ENCODE measurements around the gene KRABD2.

Gene KRABD2

GRCh38 chr17:8408371-8408770 is 31.9 kb upstream of the KRABD2 start:
- Histone ChIP-seq H3K9ac (ENCODE audit: control insufficient read depth, insufficient read depth, low read length) (no peak overlapping the region), H3K9me3 (replicated peaks; ENCODE audit: control insufficient read depth, insufficient read depth, low read length) (no peaks in the 10 kb centered on the region), H3K36me3 (ENCODE audit: control insufficient read depth in 2 of 2, insufficient read depth in 2 of 2, low read length in 1 of 2) (no peaks in the 10 kb centered on the region), H3K79me2 (ENCODE audit: control insufficient read depth, insufficient read depth, low read length) (no peaks in the 10 kb centered on the region), H3K4me2 (ENCODE audit: control insufficient read depth, insufficient read depth) (no peak overlapping the region), H3K27ac (ENCODE audit: control insufficient read depth, insufficient read depth) (no peak overlapping the region), H2AFZ (ENCODE audit: control insufficient read depth, low read depth, low read length) (no peak overlapping the region), H3K4me1 (ENCODE audit: control insufficient read depth, insufficient read depth, low read length) (no peaks in the 10 kb centered on the region), H4K20me1 (ENCODE audit: control insufficient read depth, insufficient read depth) (no peaks in the 10 kb centered on the region), H3K4me3 (no peak overlapping the region), H3K27me3 (replicated peaks in 1 of 2; ENCODE audit: control insufficient read depth in 2 of 2, insufficient read depth in 2 of 2, low read length in 1 of 2) (peaks cover 0 to 3% of the 10 kb centered on the region in 2 experiments; a peak in 2 of 4 replicates)
- ATAC-seq, result no peak
- ChIA-PET CTCF (interaction anchor here (1.1 to 1.3 kb wide), 2 partner anchors 11 to 589 kb away, joined by 3 read pairs; no protein-coding TSS in a partner anchor), POLR2A (no interaction called here), SMC1A (ENCODE audit: uncharacterized antibody, unreplicated experiment) (no interaction called here), RAD21 (ENCODE audit: unreplicated experiment) (no interaction called here)
- no TSS peak for BruUV-seq (replicated peaks)
- TF ChIP-seq KAT2A (conservative IDR thresholded peaks at IDR 0.05; ENCODE audit: control insufficient read depth, low read depth, low read length) (no peak), SRF (IDR thresholded peaks at IDR 0.05; ENCODE audit: low read depth in 2 of 2, low read length in 2 of 2) (no peak), YY1 (IDR thresholded peaks at IDR 0.05; ENCODE audit: low read depth, low read length) (no peak), CREB1 (IDR thresholded peaks at IDR 0.05; ENCODE audit: low read depth) (no peak), ATF7 (IDR thresholded peaks at IDR 0.05; ENCODE audit: low read depth) (no peak), ZNF384 (IDR thresholded peaks at IDR 0.05; ENCODE audit: borderline replicate concordance, low read depth, low read length) (no peak), SUZ12 (IDR thresholded peaks at IDR 0.05; ENCODE audit: unreplicated experiment) (no peak), HCFC1 (IDR thresholded peaks at IDR 0.05; ENCODE audit: low read length) (no peak), RFX5 (IDR thresholded peaks at IDR 0.05; ENCODE audit: low read depth, low read length) (no peak), ZBTB40 (IDR thresholded peaks at IDR 0.05; ENCODE audit: borderline replicate concordance) (no peak), CHD2 (IDR thresholded peaks at IDR 0.05; ENCODE audit: borderline replicate concordance, low read depth, low read length) (no peak), DPF2 (IDR thresholded peaks at IDR 0.05) (no peak), BCL3 (IDR thresholded peaks at IDR 0.05; ENCODE audit: borderline replicate concordance, insufficient read depth, low read depth, low read length, poor library complexity, severe bottlenecking) (no peak), BCL11A (IDR thresholded peaks at IDR 0.05; ENCODE audit: low read depth, low read length) (no peak), NR2F1 (conservative IDR thresholded peaks at IDR 0.05) (no peak), RAD21 (IDR thresholded peaks at IDR 0.05; ENCODE audit: insufficient read depth, low read depth, low read length) (no peak), ZBTB4 (CRISPR knock-in tag; IDR thresholded peaks at IDR 0.05) (no peak), TBL1XR1 (IDR thresholded peaks at IDR 0.05; ENCODE audit: low read depth, low read length) (no peak), NFYB (IDR thresholded peaks at IDR 0.05; ENCODE audit: insufficient read depth, low read depth, low read length) (no peak)
- WGBS (ENCODE audit: insufficient coverage, insufficient replicate concordance, low lambda C conversion rate, missing lambda C conversion rate), result 55% methylated on average over 14 of the region's 14 CpGs
- no peak for DNase-seq (ENCODE audit: low read depth, low spot score)
- intact Hi-C loops (cut with micrococcal nuclease; ENCODE audit: unreplicated experiment) (no loop called here), in situ Hi-C loops (cut with MboI) (no loop called here)
- FAIRE-seq, result no peak

All from GM12878 (cell line).